Measurements from ENCODE around the gene SERAC1.

GRCh38 chr6:158080849-158081656 is 87.0 kb downstream of the SERAC1 start:
- TF ChIP-seq CTCF (IDR thresholded peaks at IDR 0.05), result no peak
- no peak for TF ChIP-seq POLR2AphosphoS5 (IDR thresholded peaks at IDR 0.05; ENCODE audit: insufficient read depth in 1 of 2, low read depth in 1 of 2)
- TF ChIP-seq POLR2A (IDR thresholded peaks at IDR 0.05), result no peak
